CD8-positive, alpha-beta memory T cell (primary cell): ENCODE measurements around the gene TRAFD1. TPM values are rescaled to one million over a fixed set of nuclear protein-coding genes. Genes with fewer than 3 reads are reported as not detected.

Source experiments
- polyA plus RNA-seq: library from polyadenylated mRNA; unstranded; fragments of 300-500 nt; fragmentation: Illumina TruSeq; gene quantifications from one replicate; pipeline ENCODE4 v1.2.3, GENCODE V29; 2021
- total RNA-seq, 2 experiments: library from RNA; stranded (reverse); gene quantifications; one replicate each; pipeline ENCODE4 v1.2.3, GENCODE V29; 2021

The TRAFD1 gene
- total and polyA plus RNA-seq, 3 experiments from 2014 or later, result 34.5 to 55.6 (median 34.5) TPM

Other genes with a start within 250 kb of the TRAFD1 start
- 10 to 100 TPM; 13.1 to 13.7 TPM for gene TMEM116, start 112.4 kb upstream of the TRAFD1 start, total RNA-seq
- gene TMEM116, start 112.4 kb upstream of the TRAFD1 start, polyA plus RNA-seq, result 28.4 TPM
- 10 to 100 TPM; 87.4 to 88.0 TPM for gene ERP29, start 112.1 kb upstream of the TRAFD1 start, total RNA-seq
- gene ERP29, start 112.1 kb upstream of the TRAFD1 start, polyA plus RNA-seq, result 188 TPM
- gene NAA25, start 16.8 kb upstream of the TRAFD1 start, total RNA-seq, result 10 to 100 TPM; 39.0 to 41.5 TPM
- 18.4 TPM for gene NAA25, start 16.8 kb upstream of the TRAFD1 start, polyA plus RNA-seq